NCI-H2196 treated with DMSO at 0.1 percent for 48 hours (cell line): ENCODE measurements around the gene CD300E.

ENCODE experiments used
- DNase-seq: peaks from one replicate; lab custom pipeline; 2025; ENCODE audit not compliant: unreplicated experiment; lab: John Stamatoyannopoulos, UW

CD300E gene

GRCh38 chr17:74623693-74624093 is at the start of gene CD300E:
Gene CD300E, minus strand, starts transcription at chr17:74623738. Its CDS starts 117 bp downstream, at chr17:74623621.
- no peak for DNase-seq

- no peak for DNase-seq
These were observed 47.7 kb upstream of the CD300E start for GRCh38 chr17:74671031-74671771.

GRCh38 chr17:74670329-74670728 is 46.8 kb upstream of the CD300E start:
- no peak for DNase-seq

GRCh38 chr17:74663561-74663960 is 40.0 kb upstream of the CD300E start:
- DNase-seq = no peak

- DNase-seq = no peak
These were observed 36.4 kb upstream of the CD300E start for GRCh38 chr17:74659889-74660288.

GRCh38 chr17:74658620-74659019 is 35.1 kb upstream of the CD300E start:
- DNase-seq = no peak

- DNase-seq = no peak
These were observed 31.2 kb upstream of the CD300E start for GRCh38 chr17:74654742-74655141.

- no peak for DNase-seq
These were observed 28.5 kb upstream of the CD300E start for GRCh38 chr17:74652020-74652419.

GRCh38 chr17:74649909-74650308 is 26.4 kb upstream of the CD300E start:
- no peak for DNase-seq

- DNase-seq = no peak
These were observed 24.5 kb upstream of the CD300E start for GRCh38 chr17:74647871-74648672.

GRCh38 chr17:74646231-74646630 is 22.7 kb upstream of the CD300E start:
- no peak for DNase-seq

GRCh38 chr17:74645010-74645409 is 21.5 kb upstream of the CD300E start:
- DNase-seq = no peak

GRCh38 chr17:74644419-74644818 is 20.9 kb upstream of the CD300E start:
- no peak for DNase-seq

- no peak for DNase-seq
These were observed 20.3 kb upstream of the CD300E start for GRCh38 chr17:74643826-74644225.

GRCh38 chr17:74642995-74643394 is 19.5 kb upstream of the CD300E start:
- no peak for DNase-seq

- no peak for DNase-seq
These were observed 19.0 kb upstream of the CD300E start for GRCh38 chr17:74642556-74642955.

- DNase-seq = no peak
These were observed 18.4 kb upstream of the CD300E start for GRCh38 chr17:74641958-74642298.

- DNase-seq = no peak
These were observed 17.9 kb upstream of the CD300E start for GRCh38 chr17:74641224-74641957.

- no peak for DNase-seq
These were observed 16.2 kb upstream of the CD300E start for GRCh38 chr17:74639704-74640151.

GRCh38 chr17:74637926-74638325 is 14.4 kb upstream of the CD300E start:
- no peak for DNase-seq

- no peak for DNase-seq
These were observed 13.7 kb upstream of the CD300E start for GRCh38 chr17:74637265-74637664.
